Measurements from ENCODE around the gene GDA.

GRCh38 chr9:72131206-72131605 lies 18.0 kb upstream of the GDA start:
- no peak for TF ChIP-seq CTCF (IDR thresholded peaks at IDR 0.05; ENCODE audit: insufficient read depth, low read depth, low read length)
- TF ChIP-seq EZH2 (IDR thresholded peaks at IDR 0.05; ENCODE audit: insufficient read depth, low read length): no peak
